Coronary artery (tissue), 2 donors: ENCODE data around the gene MEX3C.

Experiments used
- DNase-seq: peaks from one replicate; pipeline ENCODE4 v3.0.0-alpha.2; 2017; ENCODE audit warnings: low spot score
- H3K27ac ChIP-seq, 2 donors: fragments of 200-600 bp; sonication (generic); one replicate each; pipeline ENCODE4 v1.5.1; 2016 to 2019
- H3K4me3 ChIP-seq: fragments of 200-600 bp; sonication (generic); 2 replicates; pipeline ENCODE4 v1.5.1; 2016; ENCODE audit warnings: mild to moderate bottlenecking, moderate library complexity
- TF ChIP-seq, protein P1 (sequence below): fragments of 200-600 bp; sonication (generic); IDR thresholded peaks from one replicate; pipeline ENCODE4 v1.5.1; 2019; ENCODE audit warnings: antibody characterized with exemption

MEX3C gene

DNA sequence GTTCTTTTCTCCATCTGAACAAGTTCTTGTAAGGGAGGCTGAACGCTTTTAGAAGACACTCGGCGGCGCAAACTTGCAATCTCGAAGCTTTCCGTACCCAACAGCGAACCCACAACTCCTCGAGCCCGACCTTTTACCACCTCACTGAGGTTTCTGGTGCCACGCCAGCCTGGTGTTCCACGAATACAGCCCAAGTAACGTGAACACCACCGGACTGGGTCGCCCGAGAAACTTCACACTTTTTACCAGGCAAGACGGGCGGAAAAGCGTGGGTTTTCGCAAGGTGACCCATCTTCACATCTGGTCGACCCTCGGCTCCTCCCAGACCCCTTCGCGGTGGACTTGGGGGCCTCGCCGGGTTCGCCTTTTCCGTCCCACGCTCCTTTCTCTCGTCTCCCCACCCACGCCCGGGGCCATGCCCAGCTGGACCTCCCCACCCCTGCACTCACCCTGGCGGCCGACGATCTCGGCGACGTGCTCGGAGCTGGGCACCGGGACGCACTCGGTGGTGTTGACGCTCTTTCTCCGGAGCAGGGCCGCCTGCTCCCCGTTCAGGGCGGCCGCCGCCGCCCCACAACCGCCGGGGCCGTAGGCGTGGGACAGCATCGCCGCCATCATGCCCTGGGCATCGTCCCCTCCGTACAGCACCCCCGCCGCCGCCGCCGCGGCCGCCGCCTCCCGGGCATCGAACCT is 1.2 kb downstream of the MEX3C start:
- Histone ChIP-seq H3K27ac (peak overlapping the region; percentile 98 to 100), H3K4me3 (peak overlapping the region; percentile 95)
- TF ChIP-seq, protein P1, sequence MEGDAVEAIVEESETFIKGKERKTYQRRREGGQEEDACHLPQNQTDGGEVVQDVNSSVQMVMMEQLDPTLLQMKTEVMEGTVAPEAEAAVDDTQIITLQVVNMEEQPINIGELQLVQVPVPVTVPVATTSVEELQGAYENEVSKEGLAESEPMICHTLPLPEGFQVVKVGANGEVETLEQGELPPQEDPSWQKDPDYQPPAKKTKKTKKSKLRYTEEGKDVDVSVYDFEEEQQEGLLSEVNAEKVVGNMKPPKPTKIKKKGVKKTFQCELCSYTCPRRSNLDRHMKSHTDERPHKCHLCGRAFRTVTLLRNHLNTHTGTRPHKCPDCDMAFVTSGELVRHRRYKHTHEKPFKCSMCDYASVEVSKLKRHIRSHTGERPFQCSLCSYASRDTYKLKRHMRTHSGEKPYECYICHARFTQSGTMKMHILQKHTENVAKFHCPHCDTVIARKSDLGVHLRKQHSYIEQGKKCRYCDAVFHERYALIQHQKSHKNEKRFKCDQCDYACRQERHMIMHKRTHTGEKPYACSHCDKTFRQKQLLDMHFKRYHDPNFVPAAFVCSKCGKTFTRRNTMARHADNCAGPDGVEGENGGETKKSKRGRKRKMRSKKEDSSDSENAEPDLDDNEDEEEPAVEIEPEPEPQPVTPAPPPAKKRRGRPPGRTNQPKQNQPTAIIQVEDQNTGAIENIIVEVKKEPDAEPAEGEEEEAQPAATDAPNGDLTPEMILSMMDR = no peak
- peak; percentile 79 for DNase-seq

DNA sequence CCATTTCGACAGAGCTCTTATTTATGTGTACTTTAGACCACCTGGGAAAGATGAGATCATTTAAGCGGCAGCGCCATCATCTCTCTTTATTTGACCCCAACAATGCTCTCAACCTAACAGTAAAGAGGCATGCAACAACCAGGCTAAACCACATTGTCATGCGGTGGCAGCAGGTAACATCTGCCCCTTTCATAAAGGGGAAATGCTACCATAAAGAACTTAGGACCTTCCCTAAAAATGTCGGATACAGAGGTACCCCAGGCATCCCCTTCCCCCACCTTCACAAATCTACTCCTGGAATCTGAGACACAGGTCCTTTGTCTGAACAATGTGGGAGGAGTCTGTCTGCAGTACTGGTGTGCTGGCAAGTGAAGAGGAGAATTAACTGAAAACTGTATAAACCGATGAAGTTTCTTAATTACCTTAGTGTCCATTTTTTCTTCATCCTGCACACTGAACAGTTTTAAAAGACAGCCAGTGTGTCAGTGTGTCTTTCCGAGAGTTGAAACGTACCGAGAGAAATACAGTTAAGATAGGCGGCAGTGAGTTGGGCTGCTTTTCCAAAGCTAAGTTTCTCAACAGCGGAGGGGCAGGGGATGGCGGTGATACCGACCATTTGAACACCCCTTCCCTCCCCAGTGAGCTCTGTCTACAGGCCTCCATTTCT is 1.9 kb downstream of the MEX3C start:
- TF ChIP-seq, protein P1 = no peak
- Histone ChIP-seq H3K4me3 (peak overlapping the region; percentile 95), H3K27ac (peak overlapping the region; percentile 98 to 100)
- no peak for DNase-seq

DNA sequence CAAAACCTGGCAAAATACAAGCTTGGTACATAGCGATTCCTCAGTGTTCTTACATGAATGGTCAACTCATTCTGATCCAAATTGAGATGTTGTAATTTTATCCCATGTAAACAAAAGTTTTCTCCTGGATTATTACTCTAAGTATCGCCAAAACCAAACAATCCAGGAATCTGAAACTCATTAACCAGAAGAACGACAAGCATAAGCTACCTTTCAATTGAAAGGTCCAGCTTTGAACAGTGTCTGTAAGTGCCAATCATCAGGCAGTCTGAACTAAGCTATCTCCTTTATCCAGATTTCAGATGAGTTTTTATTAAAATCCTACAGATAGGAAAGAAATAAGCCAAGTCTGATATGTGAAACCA is 2.4 kb downstream of the MEX3C start:
- peak overlapping the region; percentile 98 to 100 for H3K27ac ChIP-seq
- no peak for DNase-seq
- peak overlapping the region; percentile 95 for H3K4me3 ChIP-seq
- TF ChIP-seq, protein P1 = no peak

DNA sequence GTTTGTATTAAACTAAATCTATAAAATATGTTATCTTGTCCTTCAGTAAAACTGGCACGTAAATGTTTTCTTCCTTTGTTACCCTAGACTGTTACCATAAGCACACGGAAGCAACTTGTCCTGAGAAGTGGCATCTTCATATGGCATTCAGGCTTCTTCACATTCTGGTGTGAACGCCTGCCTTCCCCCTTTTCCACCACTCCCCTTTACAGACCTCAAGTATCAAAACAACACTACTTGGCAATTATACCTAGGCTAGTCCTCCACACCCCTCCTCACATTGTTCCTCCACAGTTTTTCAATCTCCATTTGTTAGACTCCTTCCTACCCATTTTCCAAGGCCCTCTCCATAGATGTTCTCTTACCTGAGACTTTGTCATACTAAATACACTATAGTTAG is 2.9 kb downstream of the MEX3C start:
- Histone ChIP-seq H3K27ac (peak overlapping the region in 1 of 2 donors; percentile 100), H3K4me3 (peak overlapping the region; percentile 95)
- TF ChIP-seq, protein P1 = no peak
- no peak for DNase-seq

DNA sequence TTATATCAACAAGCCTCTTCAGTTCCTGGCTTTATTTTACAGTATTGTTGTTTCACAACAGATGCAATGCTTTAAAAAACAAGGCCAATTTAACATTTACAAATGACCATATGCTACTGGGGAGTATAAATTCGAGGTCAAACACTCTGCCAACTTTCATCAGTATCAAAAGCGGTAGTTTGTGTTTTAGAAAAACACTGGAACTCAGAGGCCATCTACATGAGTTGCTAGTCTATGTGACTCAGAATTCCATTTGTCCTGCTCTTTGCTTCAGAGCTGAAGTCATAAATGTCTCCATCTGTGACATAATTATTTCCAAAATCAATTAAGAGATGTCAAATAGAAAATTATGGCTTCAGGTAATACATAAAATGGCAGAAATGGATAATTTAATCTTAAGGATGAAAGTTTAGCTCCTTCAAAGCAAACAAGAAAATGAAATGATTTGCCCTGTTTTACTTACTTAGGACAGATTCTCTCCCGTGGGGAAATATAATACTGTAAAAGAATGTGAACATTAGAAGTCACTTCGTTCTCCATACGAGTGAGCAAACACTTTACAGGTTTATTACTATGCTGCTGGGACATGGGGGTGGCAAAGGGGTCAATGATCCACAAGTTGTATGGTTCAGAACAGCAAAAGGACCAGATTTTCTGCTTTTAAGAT is 3.7 kb downstream of the MEX3C start:
- peak overlapping the region in 1 of 2 donors; percentile 6 for H3K27ac ChIP-seq
- DNase-seq = no peak
- peak overlapping the region; percentile 38 for H3K4me3 ChIP-seq

DNA sequence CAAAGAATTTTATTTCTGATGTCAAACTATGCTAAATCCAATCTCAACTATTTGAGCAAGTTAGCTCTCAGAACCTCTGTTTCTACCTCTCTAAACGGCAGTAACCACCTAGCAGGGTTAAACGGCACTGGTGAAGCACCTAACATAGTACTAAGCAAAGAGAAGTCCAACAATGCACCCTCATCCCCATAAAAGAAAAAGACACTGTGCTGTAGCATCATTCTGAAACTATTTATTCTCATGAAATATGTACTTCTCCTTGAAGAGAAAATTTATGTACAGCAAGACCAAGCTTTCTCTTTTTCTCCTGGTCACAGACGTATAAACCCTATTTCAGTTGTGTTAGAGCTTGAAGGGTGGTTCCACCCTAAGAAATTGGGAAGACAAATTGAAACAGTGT is 4.8 kb downstream of the MEX3C start:
- TF ChIP-seq, protein P1 = no peak
- DNase-seq = no peak
- H3K4me3 ChIP-seq = no peak overlapping the region
- no peak overlapping the region for H3K27ac ChIP-seq

More for the DNA sequence above, 3.7 kb downstream of the MEX3C start:
- TF ChIP-seq, protein P1 = no peak
